Neural cell (in vitro differentiated cells): Measurements from ENCODE around the gene LUM. TPM values are rescaled to one million over a fixed set of nuclear protein-coding genes. Genes with fewer than 3 reads are reported as not detected.

Source experiments
- H2AFZ ChIP-seq: fragments of 200-600, 300-800 bp; sonication (generic), shearing (Covaris generic); 2 replicates; pipeline ENCODE4 v1.6.0; 2014; ENCODE audit warnings: low read depth, mild to moderate bottlenecking, antibody characterized with exemption, low read length, moderate library complexity
- H3F3A ChIP-seq: fragments of 200-600 bp; shearing (Covaris generic); 2 replicates; pipeline ENCODE4 v1.6.1; 2016; ENCODE audit warnings: mild to moderate bottlenecking, moderate library complexity, mixed read lengths, antibody characterized with exemption, low read length; ENCODE audit not compliant: insufficient read depth, poor library complexity, severe bottlenecking
- H3K27ac ChIP-seq: fragments of 200-600, 300-800 bp; sonication (generic), shearing (Covaris generic); 2 replicates; pipeline ENCODE4 v1.5.1; 2014; ENCODE audit warnings: mild to moderate bottlenecking, low read length, moderate library complexity
- H3K27me3 ChIP-seq: fragments of 300-800, 200-600 bp; sonication (generic), shearing (Covaris generic); 2 replicates; pipeline ENCODE4 v1.6.0; 2014; ENCODE audit warnings: mild to moderate bottlenecking, low read depth, low read length, moderate library complexity; ENCODE audit not compliant: insufficient read depth
- H3K36me3 ChIP-seq: fragments of 300-800, 200-600 bp; sonication (generic), shearing (Covaris generic); 2 replicates; pipeline ENCODE4 v1.5.1; 2014; ENCODE audit warnings: mild to moderate bottlenecking, antibody characterized with exemption, low read length, moderate library complexity; ENCODE audit not compliant: insufficient read depth
- H3K4me2 ChIP-seq: fragments of 300-800, 200-600 bp; sonication (generic), shearing (Covaris generic); 2 replicates; pipeline ENCODE4 v1.6.0; 2014; ENCODE audit warnings: mild to moderate bottlenecking, low read length
- H3K4me3 ChIP-seq: fragments of 300-800, 200-600 bp; sonication (generic), shearing (Covaris generic); 2 replicates; pipeline ENCODE4 v1.5.1; 2014; ENCODE audit warnings: mild to moderate bottlenecking, low read length, moderate library complexity
- H3K79me2 ChIP-seq: fragments of 200-600 bp; shearing (Covaris generic); replicated peaks from 2 replicates; pipeline ENCODE4 v1.6.0; 2014; ENCODE audit warnings: mild to moderate bottlenecking, low read length, moderate library complexity; ENCODE audit not compliant: insufficient read depth
- H3K9ac ChIP-seq: fragments of 300-800, 200-600 bp; sonication (generic), shearing (Covaris generic); 2 replicates; pipeline ENCODE4 v1.6.1; 2016; ENCODE audit warnings: mild to moderate bottlenecking, low read length, mixed read lengths
- H3K9me2 ChIP-seq: fragments of 200-600 bp; shearing (Covaris generic); 2 replicates; pipeline ENCODE4 v1.6.1; 2016; ENCODE audit warnings: mild to moderate bottlenecking, low read length, mixed read lengths; ENCODE audit not compliant: insufficient read depth
- H3K9me3 ChIP-seq: fragments of 200-600, 300-800 bp; sonication (generic), shearing (Covaris generic); 2 replicates; pipeline ENCODE4 v1.6.1; 2016; ENCODE audit warnings: mild to moderate bottlenecking, mixed run types, low read length, moderate library complexity, mixed read lengths
- H4K20me1 ChIP-seq: fragments of 200-600 bp; shearing (Covaris generic); 2 replicates; pipeline ENCODE4 v1.6.1; 2016; ENCODE audit warnings: mild to moderate bottlenecking, mixed run types; ENCODE audit not compliant: insufficient read depth
- EP300 ChIP-seq: fragments of 450-650 bp; conservative IDR thresholded peaks from 2 replicates; pipeline ENCODE4 v1.6.1; 2014; ENCODE audit warnings: antibody characterized with exemption, mild to moderate bottlenecking, moderate library complexity; ENCODE audit not compliant: poor library complexity, severe bottlenecking
- EZH2 ChIP-seq: fragments of 200-600, 300-800 bp; shearing (Covaris generic), sonication (generic); IDR thresholded peaks from 2 replicates; pipeline ENCODE4 v1.6.1; 2014; ENCODE audit warnings: antibody characterized with exemption, low read length, borderline replicate concordance, mild to moderate bottlenecking; ENCODE audit not compliant: insufficient read depth, poor library complexity, severe bottlenecking
- MXI1 ChIP-seq: fragments of 450-650 bp; conservative IDR thresholded peaks from 2 replicates; pipeline ENCODE4 v1.6.1; 2014; ENCODE audit warnings: antibody characterized with exemption, mild to moderate bottlenecking; ENCODE audit not compliant: poor library complexity, severe bottlenecking
- POLR2AphosphoS5 ChIP-seq: IDR thresholded peaks from 2 replicates; pipeline ENCODE4 v1.6.1; 2012
- RAD21 ChIP-seq: fragments of 450-650 bp; conservative IDR thresholded peaks from 2 replicates; pipeline ENCODE4 v1.6.1; 2014; ENCODE audit warnings: antibody characterized with exemption, mild to moderate bottlenecking, moderate library complexity
- SMC3 ChIP-seq: fragments of 450-650 bp; conservative IDR thresholded peaks from 2 replicates; pipeline ENCODE4 v1.6.1; 2014; ENCODE audit warnings: antibody characterized with exemption, mild to moderate bottlenecking, moderate library complexity; ENCODE audit not compliant: poor library complexity
- TAF1 ChIP-seq: IDR thresholded peaks from 2 replicates; pipeline ENCODE4 v1.6.1; 2012; ENCODE audit warnings: low read depth
- polyA plus RNA-seq: library from polyadenylated mRNA; depleted of rRNA; stranded (reverse); fragments of >200 nt; gene quantifications from 2 replicates; pipeline ENCODE4 v1.2.3, GENCODE V29; 2014
- TF ChIP-seq, protein P1 (sequence below): IDR thresholded peaks from 2 replicates; pipeline ENCODE4 v1.6.1; 2012; ENCODE audit warnings: borderline replicate concordance
- TF ChIP-seq, protein P2 (sequence below): fragments of 450-650 bp; IDR thresholded peaks from 2 replicates; pipeline ENCODE4 v1.5.1; 2014; ENCODE audit warnings: antibody characterized with exemption, mild to moderate bottlenecking, moderate library complexity; ENCODE audit not compliant: poor library complexity, severe bottlenecking

Gene LUM
- polyA plus RNA-seq, 1 donor from 2014 or later, result 0.89 TPM

DNA sequence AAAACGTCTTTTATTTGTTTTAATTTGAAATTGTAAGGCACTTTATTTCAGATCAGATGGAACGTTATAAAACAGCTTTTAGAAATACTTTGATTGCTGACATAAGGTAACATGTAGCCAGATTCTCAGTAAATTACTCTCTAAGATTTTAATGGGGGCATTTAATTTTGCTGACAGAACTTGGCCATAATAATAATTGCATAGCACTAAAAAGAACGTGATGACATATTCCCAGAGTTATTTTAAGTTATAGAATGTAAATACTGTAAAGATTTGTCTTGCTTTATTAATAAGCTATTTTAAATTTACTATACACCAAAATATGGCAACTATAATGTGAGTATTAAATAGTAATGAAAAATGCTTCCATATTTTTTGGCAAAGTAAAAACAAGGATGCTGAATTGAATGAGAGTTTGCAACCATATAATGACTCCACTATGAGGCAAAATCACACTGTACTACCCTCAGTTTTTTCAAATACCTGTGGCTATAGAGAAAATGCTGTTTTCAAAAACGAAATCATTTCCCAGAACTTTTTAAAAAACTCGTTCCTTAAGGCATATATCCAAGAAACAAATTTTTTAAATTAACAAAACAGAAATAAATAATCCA lies 876 bp downstream of the LUM start:
- TF ChIP-seq MXI1, result no peak
- no peak overlapping the region for H2AFZ ChIP-seq
- H3F3A ChIP-seq, result no peaks in the 10 kb centered on the region
- no peak overlapping the region for H3K27ac ChIP-seq
- H3K79me2 ChIP-seq, result no peaks in the 10 kb centered on the region
- no peaks in the 10 kb centered on the region for H3K9me2 ChIP-seq
- H3K9ac ChIP-seq, result no peak overlapping the region
- H3K27me3 ChIP-seq, result no peaks in the 10 kb centered on the region
- no peaks in the 10 kb centered on the region for H4K20me1 ChIP-seq
- no peak overlapping the region for H3K4me2 ChIP-seq
- H3K36me3 ChIP-seq, result no peaks in the 10 kb centered on the region
- H3K9me3 ChIP-seq, result no peaks in the 10 kb centered on the region
- no peak overlapping the region for H3K4me3 ChIP-seq

DNA sequence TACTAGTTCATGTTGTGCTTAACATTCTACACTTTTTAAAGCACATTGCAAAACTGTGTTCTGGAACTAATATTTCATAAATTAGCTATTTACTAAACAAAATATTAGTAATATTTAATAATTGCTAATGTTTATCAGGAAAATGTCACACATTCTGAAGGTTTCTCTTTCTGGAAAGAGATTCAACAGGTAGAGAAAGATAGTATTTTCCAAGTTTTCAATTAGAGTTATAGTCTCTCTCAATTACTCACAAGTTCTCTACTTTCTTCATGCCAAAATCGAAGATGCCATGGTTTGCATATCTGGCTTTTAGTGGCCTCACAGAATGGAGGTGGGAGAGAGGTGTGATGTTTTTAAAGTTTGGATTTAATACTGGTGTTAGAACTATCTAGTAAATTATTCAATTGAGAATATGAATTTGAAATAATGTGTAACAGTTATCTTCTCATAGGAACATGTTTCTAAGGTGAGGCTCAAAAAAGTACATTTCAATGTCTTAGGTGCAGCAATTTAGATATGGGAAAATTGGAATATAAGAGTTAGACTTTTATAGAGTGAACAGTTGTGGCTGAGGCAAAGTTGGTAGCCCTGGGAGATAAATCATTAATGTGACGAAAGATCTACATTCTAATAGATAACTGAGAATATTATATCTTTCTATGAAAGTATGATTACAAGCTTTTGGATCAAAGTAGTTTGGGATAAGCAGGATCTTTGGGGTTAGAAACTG lies 1.5 kb downstream of the LUM start:
- no peak overlapping the region for H3K27ac ChIP-seq
- H3K4me3 ChIP-seq, result no peak overlapping the region
- no peaks in the 10 kb centered on the region for H4K20me1 ChIP-seq
- H3K27me3 ChIP-seq, result no peaks in the 10 kb centered on the region
- no peak for TF ChIP-seq RAD21
- TF ChIP-seq EZH2, result no peak
- TF ChIP-seq, protein P1, sequence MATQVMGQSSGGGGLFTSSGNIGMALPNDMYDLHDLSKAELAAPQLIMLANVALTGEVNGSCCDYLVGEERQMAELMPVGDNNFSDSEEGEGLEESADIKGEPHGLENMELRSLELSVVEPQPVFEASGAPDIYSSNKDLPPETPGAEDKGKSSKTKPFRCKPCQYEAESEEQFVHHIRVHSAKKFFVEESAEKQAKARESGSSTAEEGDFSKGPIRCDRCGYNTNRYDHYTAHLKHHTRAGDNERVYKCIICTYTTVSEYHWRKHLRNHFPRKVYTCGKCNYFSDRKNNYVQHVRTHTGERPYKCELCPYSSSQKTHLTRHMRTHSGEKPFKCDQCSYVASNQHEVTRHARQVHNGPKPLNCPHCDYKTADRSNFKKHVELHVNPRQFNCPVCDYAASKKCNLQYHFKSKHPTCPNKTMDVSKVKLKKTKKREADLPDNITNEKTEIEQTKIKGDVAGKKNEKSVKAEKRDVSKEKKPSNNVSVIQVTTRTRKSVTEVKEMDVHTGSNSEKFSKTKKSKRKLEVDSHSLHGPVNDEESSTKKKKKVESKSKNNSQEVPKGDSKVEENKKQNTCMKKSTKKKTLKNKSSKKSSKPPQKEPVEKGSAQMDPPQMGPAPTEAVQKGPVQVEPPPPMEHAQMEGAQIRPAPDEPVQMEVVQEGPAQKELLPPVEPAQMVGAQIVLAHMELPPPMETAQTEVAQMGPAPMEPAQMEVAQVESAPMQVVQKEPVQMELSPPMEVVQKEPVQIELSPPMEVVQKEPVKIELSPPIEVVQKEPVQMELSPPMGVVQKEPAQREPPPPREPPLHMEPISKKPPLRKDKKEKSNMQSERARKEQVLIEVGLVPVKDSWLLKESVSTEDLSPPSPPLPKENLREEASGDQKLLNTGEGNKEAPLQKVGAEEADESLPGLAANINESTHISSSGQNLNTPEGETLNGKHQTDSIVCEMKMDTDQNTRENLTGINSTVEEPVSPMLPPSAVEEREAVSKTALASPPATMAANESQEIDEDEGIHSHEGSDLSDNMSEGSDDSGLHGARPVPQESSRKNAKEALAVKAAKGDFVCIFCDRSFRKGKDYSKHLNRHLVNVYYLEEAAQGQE, result no peak
- no peak for TF ChIP-seq TAF1
- TF ChIP-seq EP300, result no peak
- TF ChIP-seq MXI1, result no peak
- H3K9me3 ChIP-seq, result no peaks in the 10 kb centered on the region
- H3K4me2 ChIP-seq, result no peak overlapping the region
- no peaks in the 10 kb centered on the region for H3K79me2 ChIP-seq
- H3F3A ChIP-seq, result no peaks in the 10 kb centered on the region
- H3K9me2 ChIP-seq, result no peaks in the 10 kb centered on the region
- no peaks in the 10 kb centered on the region for H3K36me3 ChIP-seq
- no peak overlapping the region for H3K9ac ChIP-seq
- no peak overlapping the region for H2AFZ ChIP-seq

DNA sequence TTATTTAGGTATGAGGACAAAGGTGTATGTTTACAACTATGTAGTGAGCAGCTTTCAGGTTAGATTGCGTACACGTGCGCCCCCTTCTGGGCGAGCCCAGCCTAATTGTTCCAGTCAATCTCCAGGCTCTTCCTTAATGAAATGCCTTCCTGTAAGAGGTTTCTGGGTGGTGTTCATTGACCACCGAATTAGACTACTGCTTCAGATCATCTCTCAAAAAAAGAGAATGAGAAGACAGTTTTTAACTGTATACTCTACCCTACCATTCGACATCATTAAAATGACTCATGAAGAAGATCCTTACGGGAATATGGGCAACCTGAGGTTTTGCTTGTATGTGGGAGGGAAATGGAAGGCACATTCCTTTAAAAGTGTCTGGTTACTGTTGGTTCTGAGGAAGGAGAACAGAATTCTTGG lies 2.1 kb downstream of the LUM start:
- Histone ChIP-seq H3F3A (no peaks in the 10 kb centered on the region), H3K9me3 (no peaks in the 10 kb centered on the region), H3K4me2 (no peak overlapping the region), H3K79me2 (no peaks in the 10 kb centered on the region), H4K20me1 (no peaks in the 10 kb centered on the region), H2AFZ (no peak overlapping the region), H3K9ac (no peak overlapping the region), H3K27me3 (no peaks in the 10 kb centered on the region), H3K27ac (no peak overlapping the region), H3K36me3 (no peaks in the 10 kb centered on the region), H3K9me2 (no peaks in the 10 kb centered on the region), H3K4me3 (no peak overlapping the region)
- TF ChIP-seq, protein P1, result no peak
- TF ChIP-seq EZH2, result no peak
- TF ChIP-seq, protein P2, sequence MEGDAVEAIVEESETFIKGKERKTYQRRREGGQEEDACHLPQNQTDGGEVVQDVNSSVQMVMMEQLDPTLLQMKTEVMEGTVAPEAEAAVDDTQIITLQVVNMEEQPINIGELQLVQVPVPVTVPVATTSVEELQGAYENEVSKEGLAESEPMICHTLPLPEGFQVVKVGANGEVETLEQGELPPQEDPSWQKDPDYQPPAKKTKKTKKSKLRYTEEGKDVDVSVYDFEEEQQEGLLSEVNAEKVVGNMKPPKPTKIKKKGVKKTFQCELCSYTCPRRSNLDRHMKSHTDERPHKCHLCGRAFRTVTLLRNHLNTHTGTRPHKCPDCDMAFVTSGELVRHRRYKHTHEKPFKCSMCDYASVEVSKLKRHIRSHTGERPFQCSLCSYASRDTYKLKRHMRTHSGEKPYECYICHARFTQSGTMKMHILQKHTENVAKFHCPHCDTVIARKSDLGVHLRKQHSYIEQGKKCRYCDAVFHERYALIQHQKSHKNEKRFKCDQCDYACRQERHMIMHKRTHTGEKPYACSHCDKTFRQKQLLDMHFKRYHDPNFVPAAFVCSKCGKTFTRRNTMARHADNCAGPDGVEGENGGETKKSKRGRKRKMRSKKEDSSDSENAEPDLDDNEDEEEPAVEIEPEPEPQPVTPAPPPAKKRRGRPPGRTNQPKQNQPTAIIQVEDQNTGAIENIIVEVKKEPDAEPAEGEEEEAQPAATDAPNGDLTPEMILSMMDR, result no peak
- TF ChIP-seq TAF1, result no peak
- TF ChIP-seq SMC3, result no peak
- no peak for TF ChIP-seq MXI1
- TF ChIP-seq RAD21, result no peak
- no peak for TF ChIP-seq EP300
- TF ChIP-seq POLR2AphosphoS5, result no peak
